HEK293 (cell line): ENCODE measurements around the gene CST9.

Source experiments
- CTCF ChIP-seq: fragments of 450-650 bp; formaldehyde crosslinking; IDR thresholded peaks from 2 replicates; pipeline ENCODE4 v1.5.1; 2016; ENCODE audit warnings: missing biosample characterization, missing genetic modification characterization
- EGR2 ChIP-seq: fragments of 450-650 bp; formaldehyde crosslinking; IDR thresholded peaks from 2 replicates; pipeline ENCODE4 v1.5.1; 2016; ENCODE audit warnings: low read depth, missing biosample characterization, missing genetic modification characterization
- ELK4 ChIP-seq: IDR thresholded peaks from 2 replicates; pipeline ENCODE4 v1.6.1; 2011; ENCODE audit warnings: mild to moderate bottlenecking, low read depth, low read length, borderline replicate concordance
- YY2 ChIP-seq: fragments of 450-650 bp; formaldehyde crosslinking; IDR thresholded peaks from 2 replicates; pipeline ENCODE4 v1.5.1; 2016; ENCODE audit warnings: missing biosample characterization, missing genetic modification characterization
- ZSCAN30 ChIP-seq: fragments of 450-650 bp; IDR thresholded peaks from 2 replicates; pipeline ENCODE4 v1.5.1; 2018; ENCODE audit warnings: missing biosample characterization, mild to moderate bottlenecking, missing genetic modification characterization, moderate library complexity
- TF ChIP-seq, protein P1 (sequence below): fragments of 450-650 bp; formaldehyde crosslinking; IDR thresholded peaks from 2 replicates; pipeline ENCODE4 v1.5.1; 2016; ENCODE audit warnings: missing biosample characterization, missing genetic modification characterization

- TF ChIP-seq, protein P1, sequence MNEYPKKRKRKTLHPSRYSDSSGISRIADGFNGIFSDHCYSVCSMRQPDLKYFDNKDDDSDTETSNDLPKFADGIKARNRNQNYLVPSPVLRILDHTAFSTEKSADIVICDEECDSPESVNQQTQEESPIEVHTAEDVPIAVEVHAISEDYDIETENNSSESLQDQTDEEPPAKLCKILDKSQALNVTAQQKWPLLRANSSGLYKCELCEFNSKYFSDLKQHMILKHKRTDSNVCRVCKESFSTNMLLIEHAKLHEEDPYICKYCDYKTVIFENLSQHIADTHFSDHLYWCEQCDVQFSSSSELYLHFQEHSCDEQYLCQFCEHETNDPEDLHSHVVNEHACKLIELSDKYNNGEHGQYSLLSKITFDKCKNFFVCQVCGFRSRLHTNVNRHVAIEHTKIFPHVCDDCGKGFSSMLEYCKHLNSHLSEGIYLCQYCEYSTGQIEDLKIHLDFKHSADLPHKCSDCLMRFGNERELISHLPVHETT (tag by site-specific recombination): no peak
- TF ChIP-seq CTCF (tag by site-specific recombination) (no peak), EGR2 (tag by site-specific recombination) (no peak), ZSCAN30 (tag by site-specific recombination) (no peak), YY2 (tag by site-specific recombination) (no peak), ELK4 (no peak)
Measured at GRCh38 chr20:23583526-23583925, 22.2 kb downstream of the CST9 start.
